ENCODE measurements around the gene PAK1IP1. TPM values are rescaled to one million over a fixed set of nuclear protein-coding genes. Genes with fewer than 3 reads are reported as not detected.

The PAK1IP1 gene
- polyA plus RNA-seq, 1 of the 3 experiments (the other 2 are of a cell fraction), result 16.2 TPM

GRCh38 chr6:10692965-10693538 is 1.7 kb upstream of the PAK1IP1 start:
- no peak overlapping the region for H3K27ac ChIP-seq (ENCODE audit: low read depth in 2 of 2, low read length in 1 of 2)
- no peaks in the 10 kb centered on the region for H3K27me3 ChIP-seq (ENCODE audit: insufficient read depth)
- H3K79me2 ChIP-seq (ENCODE audit: insufficient read depth), result peaks cover 50% of the 10 kb centered on the region
- H3K36me3 ChIP-seq (replicated peaks in 1 of 2; ENCODE audit: control insufficient read depth in 1 of 2, insufficient read depth in 2 of 2, low read length in 1 of 2), result peaks cover 5 to 10% of the 10 kb centered on the region in 2 experiments
- H3K9me3 ChIP-seq, result no peaks in the 10 kb centered on the region
- H3K9ac ChIP-seq, result peak overlapping the region; percentile 91
- ChIA-PET CTCF (no interaction called here), POLR2A (no interaction called here)
- H3K4me3 ChIP-seq (ENCODE audit: low read depth in 2 of 2, low read length in 1 of 2), result peak overlapping the region; percentile 65 to 71
- no peaks in the 10 kb centered on the region for H4K20me1 ChIP-seq (ENCODE audit: insufficient read depth)
- no peak for DNase-seq
- peaks cover 9 to 11% of the 10 kb centered on the region in 2 experiments; a peak in 3 of 4 replicates for H3K4me1 ChIP-seq (ENCODE audit: control insufficient read depth in 1 of 2, insufficient read depth in 2 of 2, low read depth in 1 of 2, low read length in 1 of 2)
- peak overlapping the region; percentile 96 for H3K4me2 ChIP-seq
- H2AFZ ChIP-seq (ENCODE audit: low read depth), result no peak overlapping the region
- H3F3A ChIP-seq (replicated peaks; ENCODE audit: insufficient read depth), result peaks cover 4% of the 10 kb centered on the region
- H3K9me2 ChIP-seq, result no peaks in the 10 kb centered on the region
- WGBS (ENCODE audit: low lambda C conversion rate), result 80% methylated on average over 8 of the region's 8 CpGs
- TF ChIP-seq IRF3 (IDR thresholded peaks at IDR 0.05; ENCODE audit: low read depth, low read length) (no peak), JUND (IDR thresholded peaks at IDR 0.05) (no peak), RFX5 (IDR thresholded peaks at IDR 0.05; ENCODE audit: low read length) (no peak), REST (IDR thresholded peaks at IDR 0.05; ENCODE audit: low read depth, low read length) (no peak)

GRCh38 chr6:10695086-10695657 is 400 bp downstream of the PAK1IP1 start:
- under 1% methylated on average over 17 of the region's 17 CpGs for WGBS (ENCODE audit: low lambda C conversion rate)
- Histone ChIP-seq H3K9me2 (no peaks in the 10 kb centered on the region), H3K27me3 (ENCODE audit: insufficient read depth) (no peaks in the 10 kb centered on the region), H3K79me2 (ENCODE audit: insufficient read depth) (peaks cover 65% of the 10 kb centered on the region), H3K4me3 (ENCODE audit: low read depth in 2 of 2, low read length in 1 of 2) (peak overlapping the region; percentile 65 to 71), H3K27ac (ENCODE audit: low read depth in 2 of 2, low read length in 1 of 2) (peak overlapping the region; percentile 95 to 97; a peak in 3 of 4 replicates), H2AFZ (ENCODE audit: low read depth) (peak overlapping the region; percentile 57; the same call in 1 of the 2 replicates), H3K9me3 (no peaks in the 10 kb centered on the region), H3K4me1 (ENCODE audit: control insufficient read depth in 1 of 2, insufficient read depth in 2 of 2, low read depth in 1 of 2, low read length in 1 of 2) (peaks cover 9 to 11% of the 10 kb centered on the region in 2 experiments; a peak in 3 of 4 replicates), H3K9ac (peak overlapping the region; percentile 91), H3K36me3 (replicated peaks in 1 of 2; ENCODE audit: control insufficient read depth in 1 of 2, insufficient read depth in 2 of 2, low read length in 1 of 2) (peaks cover 12 to 21% of the 10 kb centered on the region in 2 experiments), H3F3A (replicated peaks; ENCODE audit: insufficient read depth) (peaks cover 4% of the 10 kb centered on the region), H3K4me2 (peak overlapping the region; percentile 96), H4K20me1 (ENCODE audit: insufficient read depth) (no peaks in the 10 kb centered on the region)
- CTCF ChIA-PET, result interaction anchor here (2.6 kb wide), 1 partner anchor 185 kb away, joined by 12 read pairs; no protein-coding TSS in a partner anchor
- POLR2A ChIA-PET, result interaction anchor here (0.6 to 2.3 kb wide), 11 partner anchors 16 to 698 kb away, joined by 3 to 16 read pairs (median 6); partner anchors contain the start of genes TMEM14B and TMEM14C
- peak; percentile 33 for DNase-seq
- TF ChIP-seq MAX (IDR thresholded peaks at IDR 0.05; ENCODE audit: low read depth) (no peak), FOSL2 (IDR thresholded peaks at IDR 0.05; ENCODE audit: borderline replicate concordance, low read depth) (no peak)
